G401.6 (cell line): ENCODE results near the gene WDR64.

Experiments
- FAIRE-seq: peaks from 2 replicates; lab custom pipeline; 2012; peaks lifted over from hg19 to GRCh38; lab: Jason Lieb, UNC

Gene WDR64

GRCh38 chr1:241631674-241632073 lies 20.4 kb upstream of the WDR64 start:
- FAIRE-seq: no peak

- no peak for FAIRE-seq
Measured at GRCh38 chr1:241632987-241633386, 19.1 kb upstream of the WDR64 start.

GRCh38 chr1:241635556-241636152 lies 16.4 kb upstream of the WDR64 start:
- no peak for FAIRE-seq

GRCh38 chr1:241636291-241636690 lies 15.8 kb upstream of the WDR64 start:
- no peak for FAIRE-seq

GRCh38 chr1:241637046-241637590 lies 15.0 kb upstream of the WDR64 start:
- FAIRE-seq: no peak

GRCh38 chr1:241637604-241638003 lies 14.5 kb upstream of the WDR64 start:
- no peak for FAIRE-seq

GRCh38 chr1:241638099-241638682 lies 13.9 kb upstream of the WDR64 start:
- no peak for FAIRE-seq

GRCh38 chr1:241638909-241639622 lies 13.0 kb upstream of the WDR64 start:
- FAIRE-seq: no peak

GRCh38 chr1:241639623-241640148 lies 12.4 kb upstream of the WDR64 start:
- FAIRE-seq: no peak

GRCh38 chr1:241640149-241640866 lies 11.8 kb upstream of the WDR64 start, which contains the start of the genes CHML and OPN3:
TSS of gene CHML (minus strand) at chr1:241640369. CDS start at chr1:241635766, 4,603 bp downstream.
TSS of gene OPN3 (minus strand) at chr1:241640369. CDS start at chr1:241640254, 115 bp downstream.
- FAIRE-seq: no peak

- FAIRE-seq: no peak
Measured at GRCh38 chr1:241640867-241641622, 11.0 kb upstream of the WDR64 start.

GRCh38 chr1:241641773-241642592 lies 10.1 kb upstream of the WDR64 start:
- FAIRE-seq: no peak

GRCh38 chr1:241642593-241642944 lies 9.5 kb upstream of the WDR64 start:
- no peak for FAIRE-seq

GRCh38 chr1:241644259-241644658 lies 7.8 kb upstream of the WDR64 start:
- no peak for FAIRE-seq

GRCh38 chr1:241645199-241645598 lies 6.9 kb upstream of the WDR64 start:
- FAIRE-seq: no peak

GRCh38 chr1:241646201-241646600 lies 5.9 kb upstream of the WDR64 start:
- no peak for FAIRE-seq

GRCh38 chr1:241647658-241648057 lies 4.4 kb upstream of the WDR64 start:
- FAIRE-seq: no peak

GRCh38 chr1:241648159-241648558 lies 3.9 kb upstream of the WDR64 start:
- no peak for FAIRE-seq

- no peak for FAIRE-seq
Measured at GRCh38 chr1:241654019-241654418, 1.9 kb downstream of the WDR64 start.

- no peak for FAIRE-seq
Measured at GRCh38 chr1:241654641-241655040, 2.6 kb downstream of the WDR64 start.
